HG02840 (cell line): Measurements from ENCODE around the gene MTHFR.

ENCODE experiments used
- ATAC-seq: cut with Tn5 transposase; IDR thresholded peaks from one replicate; pipeline ENCODE4 v1.9.1; 2021; ENCODE audit warnings: mild to moderate bottlenecking, moderate library complexity, moderate number of reproducible peaks; ENCODE audit not compliant: unreplicated experiment, low FRiP score

The MTHFR gene

GRCh38 chr1:11764519-11764918 lies 41.2 kb downstream of the MTHFR start:
- no peak for ATAC-seq

- ATAC-seq: no peak
Observed at GRCh38 chr1:11764115-11764514, 41.6 kb downstream of the MTHFR start.

GRCh38 chr1:11761988-11762406 lies 43.8 kb downstream of the MTHFR start, which contains the start of gene C1orf167:
TSS of gene C1orf167 (plus strand) at chr1:11762193. CDS start at chr1:11764401, 2,208 bp downstream.
- no peak for ATAC-seq

GRCh38 chr1:11761285-11761684 lies 44.5 kb downstream of the MTHFR start:
- ATAC-seq: no peak

GRCh38 chr1:11759791-11760190 lies 46.0 kb downstream of the MTHFR start:
- ATAC-seq: no peak

GRCh38 chr1:11757047-11757446 lies 48.7 kb downstream of the MTHFR start:
- ATAC-seq: no peak

GRCh38 chr1:11753555-11754208 lies 52.1 kb downstream of the MTHFR start:
- ATAC-seq: no peak

- no peak for ATAC-seq
Observed at GRCh38 chr1:11752359-11753088, 53.2 kb downstream of the MTHFR start.

GRCh38 chr1:11751087-11751486 lies 54.7 kb downstream of the MTHFR start:
- no peak for ATAC-seq

- ATAC-seq: no peak
Observed at GRCh38 chr1:11749996-11750395, 55.8 kb downstream of the MTHFR start.

GRCh38 chr1:11749203-11749689 lies 56.5 kb downstream of the MTHFR start:
- ATAC-seq: no peak

- no peak for ATAC-seq
Observed at GRCh38 chr1:11748294-11749202, 57.2 kb downstream of the MTHFR start.

GRCh38 chr1:11746795-11747487 lies 58.8 kb downstream of the MTHFR start:
- no peak for ATAC-seq

- ATAC-seq: no peak
Observed at GRCh38 chr1:11746092-11746491, 59.7 kb downstream of the MTHFR start.

- ATAC-seq: no peak
Observed at GRCh38 chr1:11744287-11744686, 61.5 kb downstream of the MTHFR start.

GRCh38 chr1:11741919-11742558 lies 63.7 kb downstream of the MTHFR start:
- ATAC-seq: no peak

- no peak for ATAC-seq
Observed at GRCh38 chr1:11741482-11741881, 64.3 kb downstream of the MTHFR start.

GRCh38 chr1:11740258-11741192 lies 65.2 kb downstream of the MTHFR start:
- ATAC-seq: no peak

- ATAC-seq: no peak
Observed at GRCh38 chr1:11738783-11739182, 67.0 kb downstream of the MTHFR start.
